Activated CD4-positive, CD25-positive, alpha-beta regulatory T cell treated with anti-CD3 and anti-CD28 coated beads, Interleukin-2, amount 50 U/mL, for 72 hours (primary cell): ENCODE data around the gene HMGXB3.

ENCODE experiments used
- DNase-seq: peaks from one replicate; pipeline ENCODE4 v3.0.0; 2021

Gene HMGXB3

DNA sequence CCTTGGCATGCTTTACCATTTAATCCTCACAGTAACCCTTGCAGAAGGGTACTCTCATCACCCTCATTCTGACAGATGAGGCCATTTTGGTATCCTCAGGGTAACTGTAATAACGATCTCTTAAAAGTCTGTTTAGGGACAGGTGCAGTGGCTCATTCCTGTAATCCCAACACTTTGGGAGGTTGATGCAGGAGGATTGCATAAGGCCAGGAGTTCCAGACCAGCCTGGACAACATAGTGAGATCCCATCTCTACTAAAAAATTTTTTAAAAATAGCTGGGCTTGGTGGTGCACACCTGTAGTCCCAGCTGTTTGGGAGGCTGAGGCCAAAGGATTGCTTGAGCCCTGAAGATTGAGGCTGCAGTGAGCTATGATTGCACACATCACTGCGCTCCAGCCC is 54.0 kb downstream of the HMGXB3 start:
- no peak for DNase-seq

DNA sequence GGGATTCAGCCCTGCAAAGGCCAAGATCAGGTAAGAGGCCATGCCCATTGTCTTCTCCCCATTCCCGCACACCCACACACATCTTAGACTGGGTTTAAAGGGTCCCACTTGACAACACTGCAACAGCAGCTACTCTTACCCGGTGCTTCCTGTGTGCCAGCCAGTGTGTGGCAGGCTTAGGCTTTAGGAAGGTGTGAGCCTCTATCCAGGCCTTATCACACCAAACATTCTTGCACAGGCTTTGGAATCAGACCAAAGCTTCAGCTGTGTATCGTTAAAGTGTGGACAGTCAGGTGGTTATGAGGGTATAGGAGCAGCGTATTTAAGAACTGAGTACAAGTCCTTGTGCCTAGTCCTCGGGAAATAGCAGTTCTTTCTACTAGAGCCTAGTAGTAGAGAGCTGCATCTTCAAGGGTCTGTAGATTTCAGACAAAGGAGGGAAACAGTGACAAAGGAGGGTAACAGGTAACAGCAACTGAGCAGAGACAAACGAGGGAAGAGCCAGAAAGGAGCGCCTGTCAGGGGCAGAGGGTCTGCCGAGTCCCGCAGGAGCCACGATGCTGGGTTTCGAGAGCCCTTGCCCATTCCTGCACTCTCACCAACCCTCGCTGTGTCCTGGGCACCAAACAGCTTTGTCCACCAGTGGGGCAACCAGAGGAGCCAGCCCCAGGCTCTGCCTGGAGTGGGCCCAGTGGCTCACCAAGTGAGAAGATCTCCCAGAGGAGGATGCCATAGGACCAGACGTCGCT is 55.0 kb downstream of the HMGXB3 start:
- DNase-seq, result no peak

DNA sequence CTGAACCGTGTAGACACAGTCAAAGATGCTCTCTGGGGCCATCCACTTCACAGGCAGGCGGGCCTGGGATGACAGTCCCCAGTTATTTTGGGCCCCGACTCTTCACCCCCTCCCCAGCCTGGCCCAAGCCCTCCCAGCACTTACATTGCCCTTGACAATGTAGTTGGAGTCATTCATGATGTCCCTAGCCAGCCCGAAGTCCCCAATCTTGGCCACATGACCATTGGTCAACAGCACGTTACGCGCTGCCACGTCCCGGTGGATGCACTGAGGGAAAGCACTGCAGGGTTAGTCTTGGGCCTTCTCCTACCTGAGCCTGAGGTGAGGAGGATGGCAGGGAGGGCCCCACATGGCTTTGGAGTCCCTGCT is 55.5 kb downstream of the HMGXB3 start:
- no peak for DNase-seq

DNA sequence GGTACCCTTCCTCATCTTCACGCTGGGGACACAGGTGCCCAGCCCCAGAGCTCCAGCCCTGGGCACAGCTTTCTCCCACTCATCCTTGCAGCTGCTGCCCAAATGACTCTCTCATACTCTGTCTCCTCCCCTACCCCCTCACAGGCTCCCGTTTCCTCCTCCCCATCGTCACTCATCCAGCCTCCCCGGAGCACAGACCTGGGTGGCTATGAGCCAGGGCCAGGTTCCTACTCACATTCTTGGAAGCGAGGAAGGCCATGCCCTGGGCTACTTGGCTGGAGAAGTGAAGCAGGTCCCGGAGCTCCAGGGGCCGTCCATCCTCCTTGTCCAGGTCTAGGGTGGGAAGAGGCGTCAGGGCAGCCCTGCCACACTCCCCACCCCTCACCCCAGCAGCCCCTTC is 56.5 kb downstream of the HMGXB3 start:
- DNase-seq, result no peak

DNA sequence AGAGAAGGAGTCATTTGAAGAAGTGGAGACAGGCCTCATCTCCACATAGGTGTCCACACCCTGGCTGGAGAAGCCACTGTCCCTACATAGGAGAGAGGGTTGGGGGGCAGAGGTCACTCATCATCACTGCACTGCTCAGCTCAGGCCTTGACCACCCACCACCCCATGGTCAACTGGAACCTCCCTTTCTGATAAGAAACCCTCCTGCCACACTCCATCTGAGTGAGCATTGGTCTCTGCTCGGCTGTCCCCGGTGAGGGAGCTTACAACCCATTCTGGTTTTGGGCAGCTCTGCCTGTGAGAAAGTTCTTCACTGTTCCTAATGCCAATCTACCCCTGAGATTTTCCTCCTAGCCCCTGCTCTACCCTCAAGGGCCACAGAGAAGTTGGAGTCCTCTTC is 57.0 kb downstream of the HMGXB3 start:
- no peak for DNase-seq

DNA sequence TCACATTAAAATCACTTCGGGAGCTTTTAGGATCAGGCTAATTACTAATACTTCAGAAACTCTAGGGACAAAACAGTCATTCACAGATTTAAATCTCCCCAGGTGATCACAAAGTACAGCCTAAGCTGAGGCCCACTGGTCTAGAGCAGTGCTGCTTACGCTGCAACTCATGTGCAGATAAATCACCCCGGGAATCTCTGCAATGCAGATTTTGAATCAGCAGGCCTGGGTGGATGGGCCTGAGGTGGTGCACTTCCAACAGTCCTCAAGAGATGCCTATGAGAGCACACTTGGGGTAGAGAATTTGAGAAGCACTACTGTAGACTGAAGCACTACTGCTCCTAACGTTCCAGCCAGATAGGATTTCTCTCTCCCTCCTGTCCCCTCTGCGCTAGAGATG is 57.5 kb downstream of the HMGXB3 start:
- no peak for DNase-seq

DNA sequence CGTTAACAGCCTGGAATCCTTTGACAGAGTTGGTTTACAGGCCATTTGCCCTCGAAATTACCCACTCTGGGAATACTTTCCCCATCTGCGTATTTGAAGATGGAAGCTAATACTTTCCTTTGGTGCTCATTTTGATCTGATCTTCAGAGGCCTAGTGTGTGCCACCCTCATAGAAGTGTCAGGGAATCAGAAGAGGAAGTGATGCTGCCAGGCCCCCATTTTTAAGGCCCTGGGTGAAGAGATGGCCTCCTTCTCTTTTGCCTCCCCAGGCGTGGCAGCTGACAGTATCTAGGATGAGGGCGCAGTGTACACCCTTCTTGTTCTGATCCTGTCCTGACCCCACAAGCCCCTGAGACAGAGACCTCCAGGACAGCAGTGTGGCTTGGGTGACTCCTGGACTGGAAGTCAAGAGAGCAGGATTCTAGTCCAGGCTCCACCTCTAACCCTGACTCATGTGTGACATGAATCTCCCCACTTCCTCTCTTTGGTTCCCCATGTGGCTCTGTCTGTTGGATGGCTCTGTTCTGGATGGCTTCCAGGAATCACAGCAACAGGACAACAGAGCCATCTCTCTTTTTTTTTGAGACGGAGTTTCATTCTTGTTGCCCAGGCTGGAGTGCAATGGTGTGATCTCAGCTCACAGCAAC is 58.1 kb downstream of the HMGXB3 start:
- no peak for DNase-seq

DNA sequence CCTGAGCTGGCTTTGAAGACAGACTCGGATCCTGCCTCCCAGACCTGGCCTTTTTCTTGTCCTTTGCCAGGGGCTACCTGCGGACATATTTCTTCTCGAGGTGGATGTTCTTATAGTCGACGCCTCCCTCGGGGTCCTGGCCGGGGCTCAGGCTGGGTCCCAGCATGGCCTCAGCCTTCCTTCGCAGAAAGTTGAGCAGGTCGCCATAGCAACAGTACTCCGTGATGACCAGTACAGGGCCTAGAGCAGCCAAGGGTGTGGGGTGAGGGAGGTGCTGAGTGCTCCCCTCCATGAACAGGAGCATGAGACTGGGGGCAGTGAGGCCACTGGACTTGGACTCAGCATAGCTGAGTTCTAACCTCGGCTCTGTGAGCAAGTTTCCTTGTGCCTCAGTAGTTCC is 59.1 kb downstream of the HMGXB3 start:
- DNase-seq, result no peak

DNA sequence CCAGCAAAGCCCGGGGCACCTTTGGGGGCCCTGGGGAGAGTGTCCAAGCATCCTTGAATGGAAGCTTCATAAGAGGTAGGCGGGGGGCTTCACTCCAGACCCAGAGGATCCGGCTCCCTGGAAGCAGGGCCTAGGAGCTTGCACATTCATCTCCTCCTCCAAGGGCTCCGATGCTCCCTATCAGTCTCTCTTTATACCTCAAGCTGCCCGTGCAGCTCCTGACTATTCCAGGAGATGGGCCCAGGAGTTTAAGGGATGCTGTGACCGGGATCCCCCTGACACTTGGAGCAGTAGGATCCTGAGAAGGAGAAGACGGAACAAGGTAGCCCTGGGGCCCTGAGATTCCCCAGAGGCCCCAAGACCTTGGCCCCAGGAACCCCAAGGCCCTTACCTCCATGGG is 59.9 kb downstream of the HMGXB3 start:
- no peak for DNase-seq

DNA sequence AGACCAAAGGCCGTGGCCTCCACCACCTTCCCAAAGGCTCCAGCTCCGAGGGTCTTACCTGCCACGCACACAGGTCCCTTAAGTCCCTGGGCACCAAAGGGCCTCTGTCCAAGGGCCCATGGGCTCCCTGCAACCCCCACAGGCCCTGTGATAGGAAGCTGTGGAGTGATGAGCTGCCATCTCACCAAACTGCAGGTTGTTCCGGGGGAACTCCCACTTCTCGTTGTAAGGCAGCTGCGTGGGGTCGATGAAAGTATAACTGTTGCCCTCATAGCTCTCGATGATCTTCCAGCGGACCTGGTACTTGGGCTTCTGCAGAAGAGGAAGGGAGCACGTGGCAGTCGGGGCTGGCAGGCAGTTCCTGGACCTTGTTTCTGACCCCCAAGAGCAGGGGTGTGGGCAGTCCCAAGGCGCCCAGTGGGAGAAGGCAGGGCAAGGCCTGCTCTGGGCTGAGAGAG is 61.0 kb downstream of the HMGXB3 start:
- no peak for DNase-seq

DNA sequence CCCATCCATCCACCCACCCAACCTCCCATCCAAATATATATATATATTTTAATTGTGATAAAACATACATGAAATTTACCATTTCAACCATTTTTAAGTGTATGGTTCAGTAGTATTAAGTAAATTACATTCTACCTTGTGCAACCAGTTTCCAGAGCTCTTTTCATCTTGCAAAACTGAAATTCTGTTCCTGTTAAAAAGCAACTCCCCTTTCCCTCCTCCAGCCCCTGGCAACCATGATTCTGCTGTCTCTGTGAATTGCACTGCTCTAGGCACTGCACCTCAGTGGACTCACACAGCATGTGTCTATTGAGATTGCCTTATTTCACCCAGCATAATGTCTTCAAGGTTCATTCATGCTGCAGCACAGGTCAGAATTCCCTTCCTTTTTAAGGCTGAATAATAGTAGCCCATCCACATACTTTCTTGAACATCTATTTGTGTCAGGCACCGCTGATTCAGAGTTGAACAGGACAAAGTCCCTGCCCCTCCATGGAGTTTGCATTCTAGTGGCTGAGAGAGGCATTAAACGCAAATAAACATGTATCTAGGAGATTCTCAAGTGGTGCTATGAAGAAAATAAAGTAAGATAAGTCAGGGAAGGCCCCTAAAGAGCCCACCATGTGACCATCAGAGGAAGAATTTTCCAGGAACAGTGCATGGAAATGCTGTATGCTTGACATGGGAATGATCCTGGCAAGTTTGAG is 61.8 kb downstream of the HMGXB3 start:
- DNase-seq, result no peak

DNA sequence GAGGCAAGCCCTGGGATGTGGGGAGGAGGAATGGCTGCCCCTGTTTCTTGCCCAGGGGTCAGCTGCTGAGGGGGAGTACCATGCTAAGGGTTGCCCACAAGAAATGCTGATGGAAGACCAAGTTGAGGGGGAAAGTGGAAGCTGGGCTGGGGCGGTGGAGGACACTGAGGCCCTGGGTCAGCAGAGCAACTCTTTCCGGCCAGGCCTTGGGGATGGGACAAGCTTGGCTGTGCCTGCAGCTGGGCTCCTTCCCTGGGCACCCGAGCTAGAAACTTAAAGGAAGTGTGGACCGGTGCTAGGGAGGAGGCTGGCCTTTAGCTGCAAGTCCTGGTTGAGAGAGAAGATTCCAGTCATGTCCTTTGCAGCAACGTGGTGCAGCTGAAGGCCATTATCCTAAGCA is 63.1 kb downstream of the HMGXB3 start:
- no peak for DNase-seq

DNA sequence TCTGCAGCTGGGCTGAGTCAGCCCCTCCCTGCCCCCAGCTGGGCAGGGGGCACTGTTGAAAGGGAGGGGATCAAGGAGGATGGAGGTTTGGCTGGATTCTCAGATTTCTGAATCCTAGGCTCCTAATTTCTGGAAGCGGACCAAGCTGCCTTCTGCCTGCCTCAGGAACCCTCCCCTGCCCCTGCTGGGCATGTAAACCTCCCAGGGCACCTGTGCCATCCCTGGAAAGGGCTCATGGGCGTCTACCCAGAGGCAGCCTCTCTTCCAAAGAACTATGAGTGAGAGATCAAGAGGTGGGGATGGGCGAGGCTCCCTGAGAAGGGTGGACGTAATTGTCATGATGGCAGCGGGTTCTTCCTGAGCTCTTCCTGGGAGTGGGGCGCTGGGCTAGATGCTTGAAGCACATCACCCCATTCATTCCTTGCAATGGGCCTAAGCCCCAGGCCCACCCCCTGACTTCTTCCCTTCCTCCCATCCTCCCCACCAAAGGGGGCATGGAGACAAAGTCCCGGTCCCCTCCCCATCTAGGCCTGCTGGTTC is 64.2 kb downstream of the HMGXB3 start:
- no peak for DNase-seq

DNA sequence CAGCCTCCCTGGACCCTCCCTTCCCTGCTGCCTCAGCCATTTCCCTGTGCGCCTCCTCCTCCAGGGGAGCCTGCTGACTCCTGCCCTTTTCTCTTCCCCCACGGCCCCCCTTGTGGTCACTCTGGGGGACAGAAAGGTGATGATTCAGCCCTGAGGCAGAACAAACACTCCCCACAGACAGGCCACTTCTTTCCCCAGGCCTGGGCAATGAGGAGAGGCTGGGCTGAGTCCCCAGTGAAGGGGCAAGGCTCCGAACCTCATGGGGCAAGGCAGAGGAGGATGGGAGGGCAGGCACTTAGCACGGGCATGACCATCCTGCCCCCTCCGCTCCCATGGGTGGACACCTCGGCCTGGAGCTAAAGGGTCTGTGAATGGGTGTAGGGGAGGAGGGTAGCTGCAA is 64.8 kb downstream of the HMGXB3 start:
- DNase-seq, result no peak

DNA sequence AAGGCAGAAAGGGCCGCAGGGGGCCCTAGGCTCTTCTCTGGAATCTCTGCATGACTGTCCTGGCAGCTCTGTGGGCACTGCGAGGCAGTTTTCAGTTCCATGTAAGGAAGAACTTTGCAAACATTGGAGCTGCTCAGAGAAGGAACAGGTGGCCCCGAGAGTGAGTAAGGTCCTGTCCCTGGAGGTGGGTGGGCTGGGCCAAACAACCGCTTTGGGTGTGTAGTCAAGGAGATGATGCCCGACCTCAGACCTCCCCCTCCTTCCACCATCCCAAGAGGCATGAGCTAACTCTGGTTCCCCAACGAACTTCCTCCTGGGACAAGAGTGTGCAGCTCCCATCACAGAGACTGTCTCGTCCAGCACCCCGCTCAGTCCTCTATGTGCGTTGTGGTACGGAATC is 65.3 kb downstream of the HMGXB3 start:
- DNase-seq, result no peak

DNA sequence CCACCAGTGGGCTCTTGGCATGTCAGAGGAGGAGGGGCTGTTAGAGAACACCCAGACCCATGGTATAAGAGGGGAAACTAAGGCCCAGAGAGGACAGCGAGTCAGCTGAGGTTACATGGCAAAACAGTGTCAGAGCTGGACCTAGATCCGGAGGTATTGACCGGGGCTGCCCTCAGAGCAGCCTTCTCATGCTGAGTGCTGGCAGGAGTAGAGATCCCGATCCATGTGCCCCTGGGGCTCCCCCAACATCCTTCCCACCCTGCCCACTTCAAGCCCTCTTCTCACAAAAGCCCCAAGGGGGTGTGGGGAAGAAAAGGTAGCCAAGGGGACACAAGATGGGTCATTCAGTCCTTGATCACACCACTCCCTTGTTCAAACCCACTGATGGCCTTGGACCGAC is 65.9 kb downstream of the HMGXB3 start:
- no peak for DNase-seq

DNA sequence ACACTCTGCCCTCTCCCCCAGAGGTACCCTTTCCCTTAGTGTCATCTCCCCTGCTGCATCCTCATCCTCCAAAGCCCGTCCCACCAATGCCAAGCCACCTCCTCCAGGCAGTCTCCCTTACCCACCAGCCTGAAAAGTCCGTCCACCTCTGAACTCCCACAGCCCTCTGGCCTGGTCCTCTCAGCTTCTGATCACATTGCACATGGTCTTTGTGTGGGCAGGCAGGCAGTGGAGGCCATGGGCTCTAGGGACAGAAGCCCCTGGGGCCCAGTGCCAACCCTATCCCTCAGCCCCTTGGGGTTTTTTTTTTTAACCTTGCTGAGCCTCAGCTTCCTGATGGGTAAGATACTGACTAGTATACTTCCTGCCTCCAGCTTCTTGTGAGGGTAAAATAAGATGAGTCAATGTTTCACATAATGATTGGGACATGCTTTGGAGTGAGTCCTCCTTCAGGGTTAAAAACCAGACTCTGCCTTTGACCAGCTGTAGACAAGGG is 66.4 kb downstream of the HMGXB3 start:
- DNase-seq, result no peak

DNA sequence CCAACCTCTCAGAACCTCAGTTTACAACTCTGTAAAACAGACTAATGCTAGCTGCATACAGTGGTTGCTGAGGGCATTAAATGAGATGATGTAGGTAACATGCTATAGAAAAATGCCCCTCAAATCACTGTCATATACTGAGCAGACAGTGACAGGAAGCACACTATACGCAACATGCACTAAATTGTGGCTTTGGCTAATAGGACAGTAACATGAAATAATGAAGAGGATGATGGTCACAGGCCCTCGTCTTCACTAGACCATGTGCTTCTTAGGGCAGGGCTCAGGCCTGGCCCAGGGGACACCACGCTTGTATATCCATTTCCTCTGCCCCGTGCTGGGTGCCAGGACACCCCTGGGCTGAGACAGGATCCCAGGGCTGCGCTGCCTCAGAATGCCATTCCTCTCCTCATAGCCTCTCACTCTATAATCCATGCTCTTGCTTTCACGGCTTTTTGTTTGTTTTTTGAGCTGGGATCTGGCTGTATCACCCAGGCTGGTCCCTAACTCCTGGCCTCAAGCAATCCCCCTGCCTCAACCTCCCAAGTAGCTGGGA is 66.9 kb downstream of the HMGXB3 start:
- no peak for DNase-seq

DNA sequence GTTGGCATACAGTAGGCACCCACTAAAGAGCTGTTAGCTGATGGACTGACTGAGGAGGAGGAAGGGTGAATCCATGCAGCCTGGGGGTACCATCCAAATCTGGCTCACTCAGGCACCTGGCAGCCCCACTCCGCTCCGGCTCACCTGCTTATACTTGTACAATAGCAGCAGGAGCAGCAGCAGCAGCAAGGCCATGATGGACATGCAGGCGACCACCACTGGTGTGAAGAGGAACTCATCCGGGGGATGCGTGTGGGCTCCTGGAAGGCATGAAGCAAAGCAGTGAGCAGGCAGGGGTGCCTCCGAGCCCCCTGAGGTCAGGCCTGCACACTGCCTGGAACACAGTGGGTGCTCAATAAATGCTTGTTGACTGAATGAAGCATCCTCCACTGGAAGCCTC is 67.5 kb downstream of the HMGXB3 start:
- no peak for DNase-seq

DNA sequence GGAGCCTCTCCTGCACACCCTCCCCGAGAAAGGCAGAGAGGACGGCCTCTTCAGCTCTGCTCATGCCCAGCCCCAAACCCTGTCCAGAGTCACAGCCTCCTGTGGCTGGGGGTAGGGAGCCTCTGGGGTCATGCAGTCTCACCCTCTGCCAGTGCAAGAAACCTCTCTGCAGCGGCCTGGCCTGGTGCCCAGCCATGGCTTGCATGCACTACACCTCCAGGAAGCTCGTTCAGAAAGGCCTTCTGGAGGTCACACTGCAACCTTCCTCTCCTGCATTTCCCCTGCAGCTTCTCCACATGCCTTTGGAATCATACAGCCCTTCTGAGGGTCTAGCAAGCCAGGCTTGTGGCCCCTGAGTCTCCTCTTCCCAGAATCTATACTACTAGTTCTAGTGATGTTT is 67.9 kb downstream of the HMGXB3 start:
- no peak for DNase-seq

DNA sequence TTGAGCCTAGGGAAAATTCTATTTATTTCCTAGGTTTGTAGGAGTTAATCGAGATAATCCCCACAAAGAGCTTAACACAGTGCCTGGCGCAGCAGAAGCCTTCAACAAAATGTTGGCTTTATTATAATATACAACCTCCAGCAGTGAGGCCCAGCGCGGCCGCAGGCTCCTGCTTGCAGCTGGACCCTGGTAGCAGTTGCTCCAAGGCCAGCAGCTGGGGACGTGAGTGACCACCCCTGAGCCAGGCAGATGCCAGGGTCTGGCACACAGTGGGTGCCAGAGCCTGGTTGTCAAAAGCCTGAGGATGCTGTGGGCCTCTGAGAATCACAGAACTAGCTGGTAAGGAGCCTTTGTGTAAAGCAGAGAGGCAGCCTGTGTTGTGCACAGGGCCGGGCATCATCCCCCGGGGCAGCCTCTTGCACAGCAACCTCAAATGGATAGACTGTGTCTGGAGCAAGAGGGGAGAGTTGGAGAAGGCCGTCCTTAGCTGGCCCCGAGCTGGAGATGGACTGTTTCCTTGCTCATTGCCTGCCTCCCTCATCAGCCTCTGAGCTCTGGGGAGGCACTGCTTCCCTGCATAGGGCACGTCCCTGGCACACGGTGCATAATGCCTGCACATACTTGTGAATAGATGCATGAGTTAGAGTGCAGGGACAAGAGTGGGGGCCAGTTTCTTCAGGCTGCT is 68.6 kb downstream of the HMGXB3 start:
- DNase-seq, result no peak

DNA sequence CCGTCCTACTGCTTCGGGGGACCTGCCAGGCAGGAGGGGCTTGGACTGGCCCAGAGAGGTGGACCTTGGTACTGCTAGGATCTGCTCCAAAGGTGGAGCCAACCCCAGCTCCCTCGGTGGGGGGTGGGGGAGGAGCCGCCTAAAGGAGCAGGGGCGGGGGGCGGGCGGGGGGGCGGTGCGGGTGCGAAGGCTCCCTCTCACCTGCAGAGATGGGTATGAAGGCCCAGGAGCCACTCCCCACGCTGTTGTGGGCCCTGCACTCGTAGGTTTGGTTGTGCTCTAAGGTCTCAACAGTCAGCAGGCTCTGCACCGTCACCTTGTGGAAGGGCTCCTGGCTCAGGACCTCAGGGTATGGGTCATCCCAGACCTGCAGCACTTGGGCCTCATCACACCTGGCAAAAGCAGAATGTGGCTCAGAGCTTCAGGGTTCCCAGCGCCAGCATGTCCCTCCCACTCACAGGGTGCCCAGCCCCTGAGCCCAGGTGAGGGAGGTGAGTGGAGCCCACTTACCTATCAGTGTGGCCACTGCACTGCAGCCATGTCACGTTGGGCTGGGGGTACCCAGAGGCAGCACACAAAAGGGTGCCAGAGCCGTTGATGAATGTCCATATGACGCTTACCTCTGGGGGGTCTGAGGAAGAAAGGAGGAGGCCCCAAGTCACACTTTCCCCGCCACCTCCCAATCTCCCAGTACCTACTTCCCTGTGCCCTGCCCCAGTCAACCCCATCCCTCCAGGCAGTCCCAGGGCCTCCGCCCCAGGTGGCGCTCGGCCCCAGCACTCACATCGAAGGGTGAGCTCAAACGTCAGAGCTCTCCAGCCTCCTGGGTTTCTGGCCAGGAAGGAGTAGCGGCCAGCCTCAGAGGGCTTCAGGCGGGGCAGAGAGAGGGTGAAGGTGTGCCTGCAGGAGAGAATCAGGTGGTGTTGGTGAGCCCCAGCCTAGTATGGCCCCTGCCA is 69.4 kb downstream of the HMGXB3 start:
- no peak for DNase-seq
